GM21447 (cell line): ENCODE data around the gene SLC15A1.

ENCODE experiments used
- ATAC-seq: cut with Tn5 transposase; IDR thresholded peaks from one replicate; pipeline ENCODE4 v1.9.1; 2021; ENCODE audit not compliant: unreplicated experiment

SLC15A1 gene

GRCh38 chr13:98752467-98753290, at the start of gene SLC15A1:
TSS of gene SLC15A1 (minus strand) at chr13:98752672. CDS start at chr13:98752598, 74 bp downstream.
- ATAC-seq = no peak

- no peak for ATAC-seq
These were observed 49.4 kb upstream of the SLC15A1 start for GRCh38 chr13:98801626-98802418.

GRCh38 chr13:98800078-98800477, 47.6 kb upstream of the SLC15A1 start:
- ATAC-seq = no peak

- ATAC-seq = no peak
These were observed 46.6 kb upstream of the SLC15A1 start for GRCh38 chr13:98798849-98799645.

GRCh38 chr13:98797456-98797855, 45.0 kb upstream of the SLC15A1 start:
- ATAC-seq = no peak

- ATAC-seq = no peak
These were observed 44.3 kb upstream of the SLC15A1 start for GRCh38 chr13:98796798-98797197.

GRCh38 chr13:98796191-98796590, 43.7 kb upstream of the SLC15A1 start:
- no peak for ATAC-seq

GRCh38 chr13:98795220-98795619, 42.7 kb upstream of the SLC15A1 start:
- no peak for ATAC-seq

GRCh38 chr13:98794498-98794897, 42.0 kb upstream of the SLC15A1 start:
- ATAC-seq = no peak

- no peak for ATAC-seq
These were observed 40.5 kb upstream of the SLC15A1 start for GRCh38 chr13:98792785-98793495.

GRCh38 chr13:98792321-98792720, 39.8 kb upstream of the SLC15A1 start:
- ATAC-seq = no peak

- no peak for ATAC-seq
These were observed 39.1 kb upstream of the SLC15A1 start for GRCh38 chr13:98791611-98792010.

GRCh38 chr13:98787996-98788395, 35.5 kb upstream of the SLC15A1 start:
- ATAC-seq = no peak

- no peak for ATAC-seq
These were observed 34.7 kb upstream of the SLC15A1 start for GRCh38 chr13:98787173-98787572.

GRCh38 chr13:98786023-98786422, 33.6 kb upstream of the SLC15A1 start:
- no peak for ATAC-seq

- ATAC-seq = no peak
These were observed 32.9 kb upstream of the SLC15A1 start for GRCh38 chr13:98785405-98785804.

- no peak for ATAC-seq
These were observed 32.2 kb upstream of the SLC15A1 start for GRCh38 chr13:98784666-98785065.

GRCh38 chr13:98783856-98784478, 31.5 kb upstream of the SLC15A1 start:
- no peak for ATAC-seq

- no peak for ATAC-seq
These were observed 30.2 kb upstream of the SLC15A1 start for GRCh38 chr13:98782654-98783053.

GRCh38 chr13:98781905-98782304, 29.4 kb upstream of the SLC15A1 start:
- no peak for ATAC-seq
